ENCODE results near the gene ADGRD2.

ADGRD2 gene

GRCh38 chr9:124429530-124429867 lies 20.8 kb upstream of the ADGRD2 start:
- CTCF ChIA-PET, result interaction anchor here (0.6 to 0.9 kb wide), 2 partner anchors 10 to 14 kb away, joined by 3 to 4 read pairs; no protein-coding TSS in a partner anchor
- POLR2A ChIA-PET, result no interaction called here
- TF ChIP-seq ELF4 (IDR thresholded peaks at IDR 0.05) (no peak), HDGF (IDR thresholded peaks at IDR 0.05; ENCODE audit: borderline replicate concordance) (no peak)
- no peak for DNase-seq (ENCODE audit: extremely low spot score)

GRCh38 chr9:124436320-124436719 lies 13.9 kb upstream of the ADGRD2 start:
- TF ChIP-seq LEF1 (IDR thresholded peaks at IDR 0.05; ENCODE audit: borderline replicate concordance) (no peak), ELF4 (IDR thresholded peaks at IDR 0.05) (no peak), ZNF384 (IDR thresholded peaks at IDR 0.05) (no peak), TARDBP (IDR thresholded peaks at IDR 0.05) (no peak), L3MBTL2 (conservative IDR thresholded peaks at IDR 0.05) (no peak), NFRKB (IDR thresholded peaks at IDR 0.05) (no peak), SUZ12 (IDR thresholded peaks at IDR 0.05) (no peak), BHLHE40 (IDR thresholded peaks at IDR 0.05; ENCODE audit: borderline replicate concordance) (no peak), FOXK2 (IDR thresholded peaks at IDR 0.05) (no peak), PKNOX1 (IDR thresholded peaks at IDR 0.05) (no peak), ARNT (IDR thresholded peaks at IDR 0.05) (no peak), SP1 (IDR thresholded peaks at IDR 0.05) (no peak)
- ChIA-PET CTCF (no interaction called here), POLR2A (no interaction called here)
- no peak for DNase-seq (ENCODE audit: extremely low spot score)

GRCh38 chr9:124437086-124437485 lies 13.2 kb upstream of the ADGRD2 start:
- ChIA-PET POLR2A (no interaction called here), CTCF (no interaction called here)
- no peak for DNase-seq (ENCODE audit: extremely low spot score)
- TF ChIP-seq FOXM1 (IDR thresholded peaks at IDR 0.05; ENCODE audit: borderline replicate concordance), result no peak
- no peak for TF ChIP-seq L3MBTL2 (conservative IDR thresholded peaks at IDR 0.05)

GRCh38 chr9:124438091-124438490 lies 12.2 kb upstream of the ADGRD2 start:
- CTCF ChIA-PET, result no interaction called here
- DNase-seq (ENCODE audit: extremely low spot score), result no peak
- no peak for TF ChIP-seq ELF4 (IDR thresholded peaks at IDR 0.05)
- no peak for TF ChIP-seq NFRKB (IDR thresholded peaks at IDR 0.05)
- TF ChIP-seq SP1 (IDR thresholded peaks at IDR 0.05), result no peak
- TF ChIP-seq L3MBTL2 (conservative IDR thresholded peaks at IDR 0.05), result no peak
- TF ChIP-seq FOXK2 (IDR thresholded peaks at IDR 0.05), result no peak
- TF ChIP-seq ZNF384 (IDR thresholded peaks at IDR 0.05), result no peak
- TF ChIP-seq TARDBP (IDR thresholded peaks at IDR 0.05), result no peak
- no peak for TF ChIP-seq SUZ12 (IDR thresholded peaks at IDR 0.05)
- no peak for TF ChIP-seq LEF1 (IDR thresholded peaks at IDR 0.05; ENCODE audit: borderline replicate concordance)
- no peak for TF ChIP-seq HDGF (IDR thresholded peaks at IDR 0.05; ENCODE audit: borderline replicate concordance)
- TF ChIP-seq CTBP1 (IDR thresholded peaks at IDR 0.05; ENCODE audit: borderline replicate concordance), result no peak
- no peak for TF ChIP-seq PKNOX1 (IDR thresholded peaks at IDR 0.05)
- no peak for TF ChIP-seq ARNT (IDR thresholded peaks at IDR 0.05)
- no peak for TF ChIP-seq FOXM1 (IDR thresholded peaks at IDR 0.05; ENCODE audit: borderline replicate concordance)
- no peak for TF ChIP-seq FOXA1 (IDR thresholded peaks at IDR 0.05)
- TF ChIP-seq BHLHE40 (IDR thresholded peaks at IDR 0.05; ENCODE audit: borderline replicate concordance), result no peak
- POLR2A ChIA-PET, result no interaction called here

- TF ChIP-seq SP1 (IDR thresholded peaks at IDR 0.05) (no peak), ARNT (IDR thresholded peaks at IDR 0.05) (no peak), BHLHE40 (IDR thresholded peaks at IDR 0.05; ENCODE audit: borderline replicate concordance) (no peak), CTBP1 (IDR thresholded peaks at IDR 0.05; ENCODE audit: borderline replicate concordance) (no peak), LEF1 (IDR thresholded peaks at IDR 0.05; ENCODE audit: borderline replicate concordance) (no peak), PKNOX1 (IDR thresholded peaks at IDR 0.05) (no peak)
- ChIA-PET POLR2A (no interaction called here), CTCF (no interaction called here)
- DNase-seq (ENCODE audit: extremely low spot score), result no peak
These were observed 11.2 kb upstream of the ADGRD2 start for GRCh38 chr9:124439086-124439485.

GRCh38 chr9:124439686-124440243 lies 10.5 kb upstream of the ADGRD2 start:
- POLR2A ChIA-PET, result no interaction called here
- CTCF ChIA-PET, result no interaction called here
- TF ChIP-seq TARDBP (IDR thresholded peaks at IDR 0.05) (no peak), ELF4 (IDR thresholded peaks at IDR 0.05) (no peak), ARNT (IDR thresholded peaks at IDR 0.05) (no peak), PKNOX1 (IDR thresholded peaks at IDR 0.05) (no peak), HDGF (IDR thresholded peaks at IDR 0.05; ENCODE audit: borderline replicate concordance) (no peak), ZNF384 (IDR thresholded peaks at IDR 0.05) (no peak)
- no peak for DNase-seq (ENCODE audit: extremely low spot score)

- DNase-seq (ENCODE audit: extremely low spot score), result no peak
- CTCF ChIA-PET, result no interaction called here
- POLR2A ChIA-PET, result no interaction called here
- TF ChIP-seq ELF4 (IDR thresholded peaks at IDR 0.05) (no peak), TARDBP (IDR thresholded peaks at IDR 0.05) (no peak), NFRKB (IDR thresholded peaks at IDR 0.05) (no peak), FOXM1 (IDR thresholded peaks at IDR 0.05; ENCODE audit: borderline replicate concordance) (no peak), ARNT (IDR thresholded peaks at IDR 0.05) (no peak), L3MBTL2 (conservative IDR thresholded peaks at IDR 0.05) (no peak), BHLHE40 (IDR thresholded peaks at IDR 0.05; ENCODE audit: borderline replicate concordance) (no peak), SP1 (IDR thresholded peaks at IDR 0.05) (no peak), LEF1 (IDR thresholded peaks at IDR 0.05; ENCODE audit: borderline replicate concordance) (no peak), PKNOX1 (IDR thresholded peaks at IDR 0.05) (no peak), CTBP1 (IDR thresholded peaks at IDR 0.05; ENCODE audit: borderline replicate concordance) (no peak), FOXK2 (IDR thresholded peaks at IDR 0.05) (no peak), FOXA1 (IDR thresholded peaks at IDR 0.05) (no peak), SUZ12 (IDR thresholded peaks at IDR 0.05) (no peak), ZNF384 (IDR thresholded peaks at IDR 0.05) (no peak), HDGF (IDR thresholded peaks at IDR 0.05; ENCODE audit: borderline replicate concordance) (no peak)
These were observed 9.5 kb upstream of the ADGRD2 start for GRCh38 chr9:124440786-124441185.
